PC-9 (cell line): Measurements from ENCODE around the gene ANAPC10.

Source experiments
- EZH2 ChIP-seq: fragments of 200-600 bp; sonication (generic); IDR thresholded peaks from 2 replicates; pipeline ENCODE4 v1.8.0; 2017; ENCODE audit warnings: antibody characterized with exemption, low read depth
- TF ChIP-seq, protein P1 (sequence below): fragments of 200-600 bp; sonication (generic); conservative IDR thresholded peaks from 2 replicates; pipeline ENCODE4 v1.6.1; 2017; ENCODE audit warnings: mixed run types, antibody characterized with exemption, mild to moderate bottlenecking, moderate library complexity

DNA sequence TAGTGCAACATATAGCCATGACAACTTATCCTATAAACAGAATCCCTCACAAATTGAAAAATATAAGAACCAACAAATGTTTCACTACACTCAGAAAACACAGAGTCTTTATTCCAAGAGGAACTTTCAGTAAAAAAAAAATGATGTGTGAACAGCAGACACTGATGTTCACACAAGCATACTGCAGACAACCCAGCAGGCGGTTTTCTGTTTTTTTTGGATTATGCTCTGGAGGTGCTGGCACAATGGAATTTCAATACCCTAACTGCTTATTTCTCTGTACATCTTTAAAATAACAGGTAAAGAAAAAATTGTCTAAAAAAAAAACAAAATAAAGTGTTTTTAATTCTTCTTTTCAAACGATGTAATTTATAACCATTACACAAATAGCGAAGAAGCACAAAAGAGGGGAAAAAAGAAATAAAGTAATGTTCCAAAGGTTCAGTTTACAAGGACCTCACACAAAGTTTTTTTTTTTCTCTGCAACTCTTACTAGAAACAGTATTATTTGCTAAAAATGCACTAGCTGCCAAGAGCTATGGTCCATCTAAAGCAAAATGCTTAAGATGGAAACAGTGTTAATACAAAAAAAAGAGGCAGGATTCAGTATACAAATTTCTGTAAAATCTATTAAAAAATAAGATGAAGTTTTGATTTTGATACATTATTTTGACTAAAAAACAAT lies 55.3 kb downstream of the ANAPC10 start:
- TF ChIP-seq, protein P1, sequence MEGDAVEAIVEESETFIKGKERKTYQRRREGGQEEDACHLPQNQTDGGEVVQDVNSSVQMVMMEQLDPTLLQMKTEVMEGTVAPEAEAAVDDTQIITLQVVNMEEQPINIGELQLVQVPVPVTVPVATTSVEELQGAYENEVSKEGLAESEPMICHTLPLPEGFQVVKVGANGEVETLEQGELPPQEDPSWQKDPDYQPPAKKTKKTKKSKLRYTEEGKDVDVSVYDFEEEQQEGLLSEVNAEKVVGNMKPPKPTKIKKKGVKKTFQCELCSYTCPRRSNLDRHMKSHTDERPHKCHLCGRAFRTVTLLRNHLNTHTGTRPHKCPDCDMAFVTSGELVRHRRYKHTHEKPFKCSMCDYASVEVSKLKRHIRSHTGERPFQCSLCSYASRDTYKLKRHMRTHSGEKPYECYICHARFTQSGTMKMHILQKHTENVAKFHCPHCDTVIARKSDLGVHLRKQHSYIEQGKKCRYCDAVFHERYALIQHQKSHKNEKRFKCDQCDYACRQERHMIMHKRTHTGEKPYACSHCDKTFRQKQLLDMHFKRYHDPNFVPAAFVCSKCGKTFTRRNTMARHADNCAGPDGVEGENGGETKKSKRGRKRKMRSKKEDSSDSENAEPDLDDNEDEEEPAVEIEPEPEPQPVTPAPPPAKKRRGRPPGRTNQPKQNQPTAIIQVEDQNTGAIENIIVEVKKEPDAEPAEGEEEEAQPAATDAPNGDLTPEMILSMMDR = no peak
- TF ChIP-seq EZH2 = no peak
